ENCODE data around the gene TBC1D14.

Gene TBC1D14

DNA sequence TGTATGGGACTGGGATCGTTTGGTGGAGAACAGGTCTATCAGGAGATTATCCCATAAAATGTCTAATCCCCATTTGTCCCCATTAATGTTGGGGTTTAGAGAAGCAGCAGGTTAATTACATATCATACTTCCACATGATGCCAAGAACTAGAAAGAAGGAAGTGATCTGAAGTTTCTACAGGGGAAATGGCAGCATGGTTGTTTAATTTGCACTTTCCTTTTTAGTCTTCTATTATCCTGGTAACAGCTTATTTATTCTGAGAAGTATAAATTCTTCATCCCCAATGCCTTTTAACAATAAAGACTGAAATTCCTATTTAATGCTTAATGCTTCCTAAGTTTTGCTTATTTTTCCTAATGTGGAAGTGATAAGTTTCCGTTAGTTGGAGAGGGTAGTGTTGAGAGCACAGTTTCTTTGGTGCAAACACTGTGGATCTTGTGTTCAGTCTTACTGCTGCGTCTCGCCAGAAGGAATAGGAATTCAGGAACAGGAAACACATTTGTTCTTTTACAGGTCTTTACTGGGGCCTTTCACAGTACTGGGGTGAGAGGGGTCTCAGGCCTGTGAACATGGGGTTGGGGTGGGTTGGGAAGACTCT, 74.0 kb downstream of the TBC1D14 start:
- DNase-seq = no peak

DNA sequence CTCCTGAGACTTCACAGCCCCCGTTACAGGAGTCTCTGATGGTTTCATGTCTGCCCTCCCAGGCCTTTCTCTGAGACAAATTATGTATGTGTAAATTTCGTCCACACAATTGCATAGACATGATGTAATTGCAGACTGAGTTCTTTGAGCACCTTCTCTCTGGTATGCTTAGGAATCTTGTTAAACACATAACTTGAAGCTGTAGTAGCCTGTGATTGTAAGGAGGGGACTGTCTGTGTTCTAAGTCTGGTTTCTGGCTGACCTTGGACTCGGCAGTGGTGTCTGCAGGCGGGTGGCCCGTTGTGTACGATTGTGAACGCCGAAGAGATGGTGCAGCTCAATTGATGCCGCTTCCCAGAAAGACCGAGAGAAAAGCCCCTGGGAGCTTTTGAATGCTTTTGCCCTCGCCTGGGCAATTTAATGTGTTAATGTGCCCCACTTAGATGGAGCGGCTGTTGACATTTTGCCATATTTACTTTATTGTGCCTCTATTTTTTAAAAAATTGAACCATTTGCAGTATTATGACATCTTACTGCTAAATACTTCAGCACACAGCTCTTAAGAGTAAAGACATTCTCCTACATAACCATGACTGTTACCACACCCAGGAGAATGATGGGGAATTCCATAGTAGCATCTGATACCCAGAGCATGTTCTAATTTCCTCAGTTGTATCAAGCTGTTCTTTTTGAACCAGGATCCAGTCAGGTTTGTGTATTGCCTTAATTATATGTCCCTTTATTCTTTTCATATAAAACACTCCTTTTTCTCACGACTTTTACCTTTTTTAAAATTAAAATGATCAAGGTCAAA, 75.2 kb downstream of the TBC1D14 start:
- DNase-seq = no peak

DNA sequence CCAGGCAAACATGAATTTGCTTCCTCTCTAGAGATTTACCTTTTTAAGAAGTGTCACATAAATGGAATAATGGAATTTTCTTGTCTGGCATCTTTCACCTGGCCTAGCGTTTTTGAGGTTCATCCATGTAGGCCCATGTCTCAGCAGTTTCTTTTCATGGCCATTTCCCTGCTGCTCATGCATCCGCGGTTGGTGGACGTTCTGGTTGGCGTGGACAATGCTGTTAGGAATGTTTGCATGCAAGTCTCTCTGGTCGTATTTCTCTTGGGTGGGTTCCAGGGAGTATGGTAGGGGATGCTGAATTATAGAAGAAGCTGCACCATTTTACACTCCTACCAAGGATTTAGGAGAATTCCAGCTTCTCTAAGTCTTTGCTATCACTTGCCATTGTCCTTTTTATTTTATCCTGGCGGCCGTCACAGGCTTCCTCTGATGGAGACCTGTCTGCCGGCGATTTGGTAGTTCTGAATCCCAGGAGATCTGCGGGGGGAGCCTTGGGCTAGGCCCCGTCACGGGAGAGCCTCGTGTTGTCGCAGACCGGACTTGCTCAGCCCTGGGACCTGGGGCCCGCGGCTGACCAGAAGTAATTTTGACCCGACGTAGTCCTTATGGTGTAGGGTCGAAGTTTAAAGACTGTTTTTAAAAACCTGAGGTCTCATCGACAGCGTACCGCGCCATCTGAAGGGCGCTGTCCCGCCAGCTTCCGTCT, 76.6 kb downstream of the TBC1D14 start:
- peak; percentile 17 for DNase-seq

DNA sequence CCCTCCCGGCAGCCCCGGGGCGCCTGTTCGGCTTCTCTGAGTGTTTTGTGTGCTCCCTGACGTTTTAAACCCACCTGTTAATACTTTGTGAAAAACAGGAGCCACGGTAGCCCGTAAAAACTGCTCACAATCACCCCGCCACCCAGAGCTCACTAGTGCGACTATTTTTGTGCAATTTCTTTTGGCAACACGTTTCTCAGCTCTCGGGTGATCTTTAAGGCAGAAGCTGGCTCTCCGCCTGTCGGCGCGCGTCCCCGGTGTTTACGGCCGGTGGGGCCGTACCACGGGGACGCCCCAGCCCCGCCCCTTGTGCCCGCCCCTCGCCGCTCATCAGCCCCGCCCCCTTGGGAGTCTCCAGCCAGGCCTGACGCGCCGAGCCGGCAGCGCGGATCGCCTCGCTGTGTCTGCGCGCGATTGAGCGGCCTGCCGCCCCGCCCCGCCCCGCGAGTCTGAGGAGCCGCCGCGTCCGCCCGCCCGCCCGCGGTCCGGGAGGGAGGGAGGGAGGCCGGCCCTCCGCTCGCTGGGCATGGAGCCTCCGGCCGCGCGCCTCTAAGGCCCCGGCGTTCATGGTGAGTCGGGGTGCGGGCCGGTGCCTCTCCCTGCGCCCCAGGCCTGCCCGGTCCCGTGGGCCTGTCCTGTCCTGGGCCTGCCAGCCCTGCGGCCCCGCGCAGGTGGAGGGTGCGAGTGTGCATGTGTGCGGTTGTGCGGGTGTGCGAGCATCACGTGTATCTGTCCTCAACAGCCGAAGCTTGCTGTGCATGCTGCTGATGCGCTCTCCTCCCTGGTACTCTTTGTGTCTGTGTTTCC, 77.4 kb downstream of the TBC1D14 start:
- DNase-seq = peak; percentile 74

DNA sequence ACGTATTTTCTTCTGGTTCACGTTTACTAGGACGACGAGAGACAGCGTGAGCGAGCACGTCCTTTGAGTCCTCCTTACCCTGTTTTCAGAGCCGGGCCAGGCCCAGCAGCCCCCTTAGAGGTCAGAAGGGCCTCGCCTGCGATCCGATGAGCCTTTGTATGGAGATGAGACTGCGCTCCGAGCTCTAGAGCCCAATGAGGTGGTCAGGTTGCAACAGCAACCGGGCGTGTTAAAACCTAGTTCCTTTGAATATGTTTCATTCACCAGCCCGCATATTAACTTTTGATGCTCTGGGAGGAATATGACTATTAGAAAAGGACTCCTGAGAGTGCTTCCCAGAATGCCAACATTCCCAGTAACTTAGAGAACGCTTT, 77.9 kb downstream of the TBC1D14 start:
- peak; percentile 27 for DNase-seq

DNA sequence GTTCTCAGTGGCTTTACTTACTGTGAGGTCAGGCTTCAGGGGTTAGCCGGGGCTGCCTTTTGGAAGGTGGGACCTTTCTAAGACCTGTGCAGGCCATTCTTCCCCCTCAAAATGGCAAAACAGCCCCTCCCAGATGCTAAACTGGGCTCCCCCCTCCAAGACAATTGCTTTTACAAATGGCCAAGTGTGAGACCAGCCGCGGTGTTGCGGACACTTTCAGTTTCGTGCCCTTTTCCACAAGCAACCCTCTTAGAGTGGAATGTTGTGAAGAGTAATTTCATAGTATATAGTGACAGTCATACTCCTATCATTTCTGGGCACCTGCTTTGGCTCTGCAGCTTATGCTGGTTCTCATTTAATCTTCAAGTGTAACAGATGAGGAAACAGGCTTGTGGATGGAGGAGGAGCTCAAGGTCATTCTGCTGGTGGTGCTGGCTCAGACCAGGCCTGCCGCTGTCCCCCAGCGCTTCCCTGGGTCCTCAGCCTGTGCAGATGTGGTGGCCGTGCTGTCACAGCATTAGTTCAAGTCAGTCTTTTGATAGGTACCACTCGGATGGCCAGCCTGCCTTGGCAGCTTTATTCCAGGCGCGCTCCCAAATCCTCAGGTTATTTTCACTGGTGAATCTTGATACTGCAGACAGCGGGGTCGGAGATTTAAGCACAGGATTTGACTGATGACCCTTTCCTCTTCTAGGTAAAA, 78.5 kb downstream of the TBC1D14 start:
- no peak for DNase-seq

DNA sequence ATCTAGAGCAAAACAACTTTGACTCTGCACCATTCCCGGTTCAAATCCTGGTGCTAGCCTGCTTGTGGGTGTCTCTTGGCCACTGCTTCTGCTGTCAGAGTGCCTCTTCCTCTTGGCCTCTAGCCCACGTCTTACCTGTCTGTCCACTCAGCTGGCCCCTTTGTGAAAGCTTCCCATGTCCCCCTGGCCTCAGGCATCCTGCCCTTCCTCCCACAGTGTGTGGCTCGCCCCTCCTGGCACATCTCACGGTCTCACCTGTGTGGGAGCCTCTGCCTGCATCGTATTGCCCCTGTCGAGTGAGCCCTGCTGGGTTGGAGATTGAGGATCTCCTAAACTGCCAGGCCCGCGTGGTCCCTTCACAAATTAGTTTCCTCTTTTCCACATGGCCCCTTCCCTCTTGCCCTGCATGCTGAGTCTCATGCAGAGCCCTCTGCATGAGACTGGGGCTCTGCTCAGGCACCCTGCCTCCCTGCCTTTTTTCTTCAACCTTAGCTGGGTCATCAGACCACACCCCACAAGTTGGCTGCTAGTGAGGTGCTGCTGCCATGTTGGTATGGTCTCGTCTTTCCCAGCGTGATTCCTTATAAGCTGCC, 79.8 kb downstream of the TBC1D14 start:
- no peak for DNase-seq

DNA sequence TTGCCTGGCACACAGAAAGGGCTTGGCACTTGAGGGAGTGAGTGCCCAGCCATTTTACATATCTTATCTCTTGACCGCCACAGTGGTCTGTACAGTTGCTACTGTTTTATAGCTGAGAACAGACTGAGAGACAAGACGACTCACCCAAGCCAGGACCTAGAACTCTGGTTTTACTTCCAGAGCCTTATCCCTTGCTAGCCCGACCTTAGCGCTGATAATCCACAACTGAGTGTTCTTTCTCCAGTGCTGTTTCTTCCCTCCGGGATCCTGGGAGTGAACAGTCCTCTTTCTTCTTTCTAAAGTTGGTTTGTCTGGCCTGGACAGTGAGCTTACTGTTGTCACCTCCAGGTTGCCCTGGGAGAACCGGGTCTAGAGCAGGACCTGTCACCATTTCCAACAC, 81.0 kb downstream of the TBC1D14 start:
- DNase-seq = no peak

DNA sequence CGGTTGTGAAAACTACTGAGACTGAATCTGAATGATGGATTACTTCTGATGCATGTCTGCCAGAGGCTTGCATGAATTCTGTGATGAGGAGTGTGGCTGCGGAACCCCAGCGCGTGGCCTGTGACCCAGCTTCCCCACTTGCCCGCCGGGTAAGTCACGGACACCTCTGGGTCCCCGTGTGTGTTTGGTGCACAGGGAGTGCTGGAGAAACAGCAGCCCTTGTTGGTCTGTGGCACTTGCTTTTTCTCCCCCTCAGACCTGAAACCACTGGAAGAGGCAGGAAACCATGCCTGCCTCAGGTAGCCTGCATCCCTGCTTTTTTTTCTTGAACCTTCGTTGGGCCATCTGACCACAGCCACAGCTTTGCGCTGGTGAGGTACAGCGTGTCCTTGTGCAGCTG, 81.6 kb downstream of the TBC1D14 start:
- no peak for DNase-seq

DNA sequence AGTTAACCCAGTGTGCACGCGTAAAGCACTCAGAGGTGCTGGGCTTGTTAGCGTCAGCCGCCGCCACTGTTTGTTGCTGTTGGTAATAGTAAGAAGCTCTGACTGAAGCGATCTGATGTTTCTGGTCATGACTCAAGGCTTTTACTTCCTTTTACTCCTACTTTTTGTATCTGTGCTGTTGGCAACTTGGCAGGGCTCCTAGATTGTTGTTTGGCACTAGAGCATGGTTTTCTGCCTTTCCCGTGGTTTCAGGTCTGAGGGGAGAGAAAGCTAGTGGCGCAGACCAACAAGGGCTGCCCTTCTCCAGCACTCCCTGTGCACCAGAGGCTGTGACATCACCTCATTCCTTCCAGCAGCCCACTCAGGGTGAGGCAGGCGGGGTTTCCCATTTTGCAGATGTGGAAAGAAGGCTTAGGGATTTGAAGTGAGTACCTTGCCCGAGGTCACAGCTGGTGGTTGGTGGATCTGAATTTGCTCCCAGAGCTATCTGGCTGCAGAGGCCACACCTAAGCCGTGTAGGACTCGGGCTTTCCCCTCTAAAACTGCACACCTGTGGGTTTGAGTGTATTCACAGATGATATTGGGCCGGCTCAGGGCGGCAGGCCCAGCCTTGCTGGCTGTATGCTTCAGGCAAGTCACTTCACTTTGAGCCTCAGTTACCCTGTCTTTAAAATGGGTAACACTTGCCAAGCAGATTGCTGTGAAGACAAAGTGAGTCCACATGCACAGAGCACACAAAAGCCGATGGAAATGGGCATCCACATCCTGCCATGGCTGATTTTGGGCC, 82.3 kb downstream of the TBC1D14 start:
- no peak for DNase-seq

DNA sequence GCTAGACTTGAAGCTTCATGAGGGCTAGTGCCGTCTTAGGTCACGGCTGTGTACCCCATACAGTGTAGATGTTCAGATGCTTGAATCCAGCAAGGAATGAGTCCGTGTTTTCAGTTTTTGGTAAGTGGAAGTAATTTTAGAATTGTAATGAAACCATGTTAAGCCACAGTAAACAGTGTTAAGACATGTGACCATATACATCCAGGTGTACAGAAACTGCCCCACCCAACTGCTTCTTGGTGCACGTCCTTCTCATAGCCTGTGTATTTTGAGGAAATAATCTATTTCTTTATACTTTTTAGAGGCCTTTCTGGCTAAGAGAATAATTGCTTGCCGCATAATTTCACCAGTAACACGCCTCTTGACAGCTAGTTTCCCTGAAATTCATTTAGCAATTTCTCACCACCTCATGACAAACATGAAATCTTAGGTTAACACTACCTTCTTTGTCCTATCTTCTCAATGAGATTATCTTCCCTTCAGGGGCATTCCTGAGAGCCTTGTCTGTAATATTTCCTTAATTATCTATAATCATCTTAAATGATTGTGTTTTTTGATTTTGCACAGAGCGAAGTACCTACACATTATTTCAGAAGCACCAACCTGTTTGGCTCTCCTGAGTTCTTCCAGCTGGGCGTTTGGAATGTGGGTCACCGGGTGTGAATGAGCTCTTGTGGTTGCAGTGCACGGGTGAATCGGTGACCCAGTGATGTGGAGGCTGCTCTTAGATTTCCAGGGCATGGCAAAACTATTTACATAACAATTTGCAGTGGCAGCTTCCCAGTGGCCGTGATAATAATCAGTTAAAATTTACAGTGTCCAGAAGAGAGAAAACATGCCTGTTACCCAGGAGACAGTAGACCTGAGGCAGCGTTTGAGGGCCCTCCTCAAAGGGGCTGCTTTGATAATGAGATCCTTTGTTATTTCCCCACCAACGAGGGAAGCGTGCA, 83.4 kb downstream of the TBC1D14 start:
- no peak for DNase-seq

DNA sequence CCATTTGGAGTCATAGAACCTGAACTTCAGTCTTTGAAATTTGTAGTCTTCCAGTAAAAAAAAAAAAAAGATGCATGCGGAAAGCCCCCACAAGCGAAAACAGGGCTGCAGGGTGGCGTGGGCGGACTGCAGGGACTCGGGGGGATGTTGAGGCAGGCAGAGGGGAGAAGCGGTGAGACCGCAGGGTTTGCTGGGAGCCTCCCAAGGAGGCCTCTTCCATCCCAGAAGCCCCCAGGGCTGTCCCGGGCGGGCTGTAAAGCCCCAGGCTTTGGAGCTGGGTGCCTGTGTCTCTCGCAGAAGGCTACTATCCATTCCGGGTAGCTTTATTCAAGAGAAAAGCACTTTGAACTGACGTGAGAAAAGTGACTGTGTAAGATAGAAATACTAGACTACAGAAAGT, 86.9 kb downstream of the TBC1D14 start:
- DNase-seq = no peak

DNA sequence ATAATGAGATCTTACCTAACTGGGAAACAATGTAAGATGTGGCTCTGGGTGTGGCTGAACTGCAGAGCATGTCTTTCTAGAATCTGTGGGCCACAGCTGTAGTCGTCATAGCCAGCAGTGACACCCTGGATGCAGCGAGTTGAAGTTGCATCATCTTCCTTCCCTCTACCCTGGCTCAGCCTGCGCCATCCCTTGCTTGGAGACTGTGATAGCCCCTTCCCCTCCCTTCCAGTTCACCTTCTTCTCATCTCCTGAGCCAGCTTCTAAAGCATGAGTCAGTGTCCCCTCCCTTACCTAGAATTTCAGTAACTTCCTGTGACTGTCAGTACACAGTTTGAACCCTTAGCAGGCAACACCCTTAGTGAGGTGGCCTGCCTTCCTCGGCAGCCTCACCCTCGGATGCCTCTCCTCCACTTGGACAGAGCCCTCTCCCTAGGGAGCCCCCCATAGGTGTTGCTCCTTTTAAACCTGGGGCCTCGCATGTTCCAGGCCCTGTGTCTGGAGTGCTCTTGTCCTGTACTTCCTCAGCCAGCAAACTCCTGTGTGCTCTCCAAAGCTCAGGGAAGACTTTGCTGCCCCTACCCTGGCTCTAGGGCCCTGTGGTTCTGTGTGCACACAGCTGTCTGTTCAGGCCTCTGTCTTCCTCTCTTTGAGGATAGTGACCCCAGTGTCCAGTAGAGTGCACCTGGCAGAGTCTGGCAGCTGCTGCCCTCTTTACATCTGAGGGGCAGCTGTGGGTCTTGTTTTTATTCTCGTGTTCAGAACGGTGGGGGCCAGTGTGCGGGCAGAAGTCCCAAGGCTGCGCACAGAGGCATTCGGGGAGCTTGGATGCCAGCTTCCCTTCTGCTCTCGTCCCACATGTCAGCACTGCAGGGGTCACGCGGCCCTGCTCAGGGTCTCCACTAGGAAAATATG, 89.8 kb downstream of the TBC1D14 start:
- no peak for DNase-seq

DNA sequence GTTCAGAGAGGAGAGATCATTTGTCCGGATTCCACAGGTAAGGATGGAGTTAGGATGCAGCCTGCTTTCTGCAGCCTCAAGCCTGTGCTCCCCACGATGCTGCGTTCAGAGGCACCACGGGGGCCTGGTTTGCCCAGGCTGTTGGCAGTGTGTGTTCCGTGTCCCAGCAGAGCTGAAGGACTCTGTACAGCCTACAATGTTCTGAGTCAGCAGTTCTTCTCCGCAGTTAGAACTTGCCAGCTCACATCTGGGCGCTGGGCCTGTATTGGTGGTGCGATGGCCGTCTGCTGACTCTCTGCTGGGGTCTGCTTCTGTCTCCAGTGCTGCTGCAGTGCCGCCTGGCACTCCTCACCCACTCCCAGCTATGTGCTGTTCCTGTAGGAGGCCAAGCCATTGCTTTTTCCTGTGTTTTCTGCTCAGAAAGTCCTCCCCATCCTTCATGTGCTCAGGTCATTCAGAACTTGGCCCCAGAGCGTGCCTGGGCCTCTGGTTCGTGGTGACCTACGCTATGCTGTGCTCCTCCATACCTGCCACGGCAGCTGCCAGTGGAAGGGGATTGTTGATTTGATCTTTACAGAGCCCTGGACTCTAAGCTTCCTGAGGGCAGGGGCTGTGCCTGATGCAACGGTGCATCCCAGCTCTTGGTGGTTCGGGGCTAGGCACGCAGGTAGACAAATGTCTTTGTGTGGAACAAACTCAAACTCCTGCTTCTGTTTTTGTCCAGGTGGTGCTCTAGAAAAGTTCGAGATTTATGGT, 91.0 kb downstream of the TBC1D14 start:
- no peak for DNase-seq

DNA sequence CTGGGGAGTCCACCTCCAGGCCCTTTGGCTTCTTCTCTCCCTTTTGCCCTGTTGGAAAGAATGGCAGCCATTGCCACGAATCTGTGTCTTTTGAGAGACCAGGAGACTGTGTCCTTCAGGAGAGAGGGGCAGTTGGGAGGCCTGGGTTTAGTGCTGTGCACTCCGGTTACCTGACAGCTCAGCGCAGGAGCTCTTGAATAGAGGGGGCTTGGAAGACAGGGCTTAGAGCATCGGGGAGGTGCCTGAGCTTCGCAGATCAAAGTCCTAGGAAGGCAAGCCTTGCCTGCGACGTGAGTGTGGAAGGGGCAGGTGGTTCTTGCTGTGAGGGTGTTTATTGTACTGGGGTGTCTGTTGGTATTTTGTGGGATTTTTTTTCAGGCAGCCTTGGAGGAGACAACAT, 91.6 kb downstream of the TBC1D14 start:
- no peak for DNase-seq

DNA sequence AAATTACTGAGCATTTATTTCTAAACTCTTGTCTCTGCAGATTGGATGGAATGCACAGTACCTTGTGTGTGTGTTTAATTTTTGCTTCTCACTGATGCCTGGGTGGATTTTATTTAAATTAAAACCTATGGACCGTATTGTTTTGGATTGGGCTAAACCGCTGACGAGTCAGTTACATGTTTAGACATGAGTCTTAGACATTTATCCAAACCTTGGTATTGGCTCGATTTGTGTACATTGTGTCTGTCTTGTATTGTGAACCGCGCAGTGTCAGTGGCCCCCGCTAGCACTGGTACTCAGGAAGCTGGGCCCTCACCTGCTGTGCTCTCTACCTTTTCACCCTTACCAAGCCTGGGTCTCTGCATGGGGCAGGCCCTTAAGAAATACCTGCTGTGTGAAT, 92.7 kb downstream of the TBC1D14 start:
- no peak for DNase-seq

DNA sequence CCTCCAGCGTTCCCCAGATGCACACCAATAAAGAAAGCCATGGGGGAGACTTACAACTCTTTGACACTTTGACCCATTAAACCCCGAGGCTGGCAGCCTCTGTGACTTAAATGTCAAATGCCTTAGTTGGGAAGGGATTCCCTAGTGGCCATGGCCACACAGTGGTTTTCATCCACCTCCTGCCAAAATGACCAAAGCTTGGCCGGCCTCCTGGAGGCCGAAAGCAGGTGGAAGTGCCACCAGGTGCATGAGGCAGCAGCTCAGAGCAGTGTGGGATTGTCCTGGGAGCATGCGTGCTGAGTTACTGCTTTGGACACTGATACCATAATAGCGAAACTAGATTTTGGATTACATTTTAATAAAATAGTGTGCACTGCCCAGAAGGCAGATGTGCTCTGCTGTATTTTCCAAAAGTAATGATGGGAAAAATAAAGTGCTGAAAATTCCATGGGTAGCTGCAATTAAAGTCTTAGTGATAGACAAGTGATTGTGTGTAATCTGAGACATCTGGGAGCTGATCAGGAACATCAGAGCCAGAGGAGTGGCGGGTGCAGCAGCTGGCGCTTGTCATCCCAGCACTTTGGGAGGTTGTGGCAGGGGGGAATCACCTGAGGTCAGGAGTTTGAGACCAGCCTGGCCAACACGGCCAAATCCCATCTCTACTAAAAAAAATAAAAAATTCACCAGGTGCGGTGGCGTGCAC, 93.7 kb downstream of the TBC1D14 start:
- no peak for DNase-seq

DNA sequence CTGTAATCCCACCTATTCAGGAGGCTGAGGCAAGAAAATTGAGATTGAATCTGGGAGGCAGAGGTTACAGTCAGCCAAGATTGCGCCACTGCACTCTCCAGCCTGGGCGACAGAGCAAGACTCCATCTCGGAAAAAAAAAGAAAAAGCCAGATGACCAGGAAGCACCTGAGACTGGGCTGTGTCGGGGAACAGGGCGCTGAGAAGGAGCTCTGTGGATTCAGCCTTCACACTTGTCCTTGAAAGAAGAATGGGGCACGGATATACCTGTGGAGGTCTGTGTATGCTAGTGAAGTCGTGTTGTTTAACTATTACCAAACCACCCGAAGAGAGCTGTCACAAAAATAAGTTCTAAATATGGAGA, 94.2 kb downstream of the TBC1D14 start:
- DNase-seq = no peak
